ENCODE results near the gene BUD31. TPM values are rescaled to one million over a fixed set of nuclear protein-coding genes. Genes with fewer than 3 reads are reported as not detected.

BUD31 gene
- total and polyA plus RNA-seq, 2 of the 13 experiments (the other 11 are each of a cell fraction or from before 2014, with no cell fraction given) = 35.1 to 79.1 TPM

DNA sequence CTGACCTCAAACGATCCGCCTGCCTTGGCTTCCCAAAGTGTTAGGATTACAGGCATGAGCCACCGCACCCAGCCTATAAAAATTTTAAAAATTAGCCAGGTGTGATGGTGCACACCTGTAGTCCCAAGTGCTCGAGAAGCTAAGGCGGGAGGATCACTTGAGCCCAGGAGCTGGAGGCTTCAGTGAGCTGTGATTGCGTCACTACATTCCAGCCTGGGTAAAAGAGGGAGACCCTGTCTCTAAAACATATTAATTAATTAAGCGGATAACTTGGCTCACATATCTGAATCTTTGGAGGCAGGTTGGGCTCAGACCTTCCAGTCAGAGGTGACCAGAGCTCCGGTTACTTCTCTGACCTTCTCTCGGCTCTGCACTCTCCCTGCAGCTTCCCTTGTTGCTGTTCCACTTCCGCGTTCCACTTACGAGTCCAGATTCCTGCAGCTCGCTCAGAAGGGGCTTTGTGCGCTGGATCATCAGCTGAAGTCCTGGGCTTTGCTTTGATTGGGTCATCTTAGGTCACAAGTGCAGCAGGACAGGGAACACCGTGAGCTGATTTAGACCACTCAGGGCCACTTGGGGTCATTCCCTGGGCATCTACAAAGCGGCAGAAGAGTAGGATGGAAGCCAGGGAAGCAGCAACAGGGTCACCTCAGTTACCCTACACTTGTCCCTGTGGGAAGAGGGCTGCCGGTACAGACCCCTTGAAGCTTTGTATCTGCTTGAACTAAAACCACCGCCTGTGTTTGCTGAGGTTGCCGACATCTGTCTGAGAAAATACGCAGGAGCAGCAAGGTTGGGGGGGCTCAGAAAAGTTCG, 36.3 kb upstream of the BUD31 start (continued):
- no peak for TF ChIP-seq KIAA2018 (CRISPR knock-in tag; IDR thresholded peaks at IDR 0.05; ENCODE audit: borderline replicate concordance)
- TF ChIP-seq ATM (IDR thresholded peaks at IDR 0.05; ENCODE audit: borderline replicate concordance) = no peak
- TF ChIP-seq, protein P1, sequence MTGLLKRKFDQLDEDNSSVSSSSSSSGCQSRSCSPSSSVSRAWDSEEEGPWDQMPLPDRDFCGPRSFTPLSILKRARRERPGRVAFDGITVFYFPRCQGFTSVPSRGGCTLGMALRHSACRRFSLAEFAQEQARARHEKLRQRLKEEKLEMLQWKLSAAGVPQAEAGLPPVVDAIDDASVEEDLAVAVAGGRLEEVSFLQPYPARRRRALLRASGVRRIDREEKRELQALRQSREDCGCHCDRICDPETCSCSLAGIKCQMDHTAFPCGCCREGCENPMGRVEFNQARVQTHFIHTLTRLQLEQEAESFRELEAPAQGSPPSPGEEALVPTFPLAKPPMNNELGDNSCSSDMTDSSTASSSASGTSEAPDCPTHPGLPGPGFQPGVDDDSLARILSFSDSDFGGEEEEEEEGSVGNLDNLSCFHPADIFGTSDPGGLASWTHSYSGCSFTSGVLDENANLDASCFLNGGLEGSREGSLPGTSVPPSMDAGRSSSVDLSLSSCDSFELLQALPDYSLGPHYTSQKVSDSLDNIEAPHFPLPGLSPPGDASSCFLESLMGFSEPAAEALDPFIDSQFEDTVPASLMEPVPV (CRISPR knock-in tag; IDR thresholded peaks at IDR 0.05) = peak; percentile 16; the same call in 1 of the 2 replicates
- TF ChIP-seq, protein P2, sequence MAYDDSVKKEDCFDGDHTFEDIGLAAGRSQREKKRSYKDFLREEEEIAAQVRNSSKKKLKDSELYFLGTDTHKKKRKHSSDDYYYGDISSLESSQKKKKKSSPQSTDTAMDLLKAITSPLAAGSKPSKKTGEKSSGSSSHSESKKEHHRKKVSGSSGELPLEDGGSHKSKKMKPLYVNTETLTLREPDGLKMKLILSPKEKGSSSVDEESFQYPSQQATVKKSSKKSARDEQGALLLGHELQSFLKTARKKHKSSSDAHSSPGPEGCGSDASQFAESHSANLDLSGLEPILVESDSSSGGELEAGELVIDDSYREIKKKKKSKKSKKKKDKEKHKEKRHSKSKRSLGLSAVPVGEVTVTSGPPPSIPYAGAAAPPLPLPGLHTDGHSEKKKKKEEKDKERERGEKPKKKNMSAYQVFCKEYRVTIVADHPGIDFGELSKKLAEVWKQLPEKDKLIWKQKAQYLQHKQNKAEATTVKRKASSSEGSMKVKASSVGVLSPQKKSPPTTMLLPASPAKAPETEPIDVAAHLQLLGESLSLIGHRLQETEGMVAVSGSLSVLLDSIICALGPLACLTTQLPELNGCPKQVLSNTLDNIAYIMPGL (CRISPR knock-in tag; IDR thresholded peaks at IDR 0.05; ENCODE audit: borderline replicate concordance in 1 of 2, low read depth in 1 of 2) = peak; percentile 50 to 56; a peak in 2 of 4 replicates
- TF ChIP-seq ZBTB25 (CRISPR knock-in tag; IDR thresholded peaks at IDR 0.05) = no peak
- TF ChIP-seq ZNF337 (CRISPR knock-in tag; IDR thresholded peaks at IDR 0.05; ENCODE audit: borderline replicate concordance, low read depth) = peak; percentile 74; the same call in 1 of the 2 replicates
- peak; percentile 89 for TF ChIP-seq SIN3A (IDR thresholded peaks at IDR 0.05; ENCODE audit: borderline replicate concordance, low read depth, low read length)
- TF ChIP-seq ELF1 (CRISPR knock-in tag; IDR thresholded peaks at IDR 0.05) = peak; percentile 99
- no peak for TF ChIP-seq ZNF577 (CRISPR knock-in tag; IDR thresholded peaks at IDR 0.05; ENCODE audit: borderline replicate concordance, low read depth)
- no peak for TF ChIP-seq PAF1 (CRISPR knock-in tag; IDR thresholded peaks at IDR 0.05)
- TF ChIP-seq, protein P3, sequence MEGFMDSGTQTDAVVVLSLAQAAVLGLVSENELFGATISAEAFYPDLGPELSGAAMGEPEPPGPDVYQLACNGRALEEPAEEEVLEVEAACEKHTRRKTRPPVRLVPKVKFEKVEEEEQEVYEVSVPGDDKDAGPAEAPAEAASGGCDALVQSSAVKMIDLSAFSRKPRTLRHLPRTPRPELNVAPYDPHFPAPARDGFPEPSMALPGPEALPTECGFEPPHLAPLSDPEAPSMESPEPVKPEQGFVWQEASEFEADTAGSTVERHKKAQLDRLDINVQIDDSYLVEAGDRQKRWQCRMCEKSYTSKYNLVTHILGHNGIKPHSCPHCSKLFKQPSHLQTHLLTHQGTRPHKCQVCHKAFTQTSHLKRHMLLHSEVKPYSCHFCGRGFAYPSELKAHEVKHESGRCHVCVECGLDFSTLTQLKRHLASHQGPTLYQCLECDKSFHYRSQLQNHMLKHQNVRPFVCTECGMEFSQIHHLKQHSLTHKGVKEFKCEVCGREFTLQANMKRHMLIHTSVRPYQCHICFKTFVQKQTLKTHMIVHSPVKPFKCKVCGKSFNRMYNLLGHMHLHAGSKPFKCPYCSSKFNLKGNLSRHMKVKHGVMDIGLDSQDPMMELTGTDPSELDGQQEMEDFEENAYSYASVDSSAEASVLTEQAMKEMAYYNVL (CRISPR knock-in tag; IDR thresholded peaks at IDR 0.05; ENCODE audit: borderline replicate concordance) = no peak
- TF ChIP-seq AGO2 (optimal IDR thresholded peaks at IDR 0.05; ENCODE audit: low read depth, low read length) = no peak

Data from HepG2 (cell line).